Measurements from ENCODE around the gene IL20. TPM values are rescaled to one million over a fixed set of nuclear protein-coding genes. Genes with fewer than 3 reads are reported as not detected.
"Not testable (repeated sequence)": the region's sequence is repeated elsewhere in the genome, so short reads cannot be mapped to it uniquely, and the experiment has no call there.

Gene IL20
- total RNA-seq, 1 experiment from 2014 or later, result not detected

GRCh38 chr1:206851341-206852010 lies 13.9 kb upstream of the IL20 start:
- H3K27me3 ChIP-seq (ENCODE audit: control insufficient read depth, insufficient read depth, low read length), result peaks cover 14% of the 10 kb centered on the region; the same call in 1 of the 2 replicates
- no peaks in the 10 kb centered on the region for H3K36me3 ChIP-seq (ENCODE audit: control insufficient read depth, insufficient read depth, low read length)
- no peak overlapping the region for H3K4me3 ChIP-seq (ENCODE audit: low read depth in 2 of 2, low read length in 2 of 2)
- TF ChIP-seq CTCF (IDR thresholded peaks at IDR 0.05) (no peak), POLR2AphosphoS5 (IDR thresholded peaks at IDR 0.05; ENCODE audit: low read depth, low read length) (no peak), TCF7L2 (IDR thresholded peaks at IDR 0.05; ENCODE audit: low read depth, low read length) (no peak), REST (IDR thresholded peaks at IDR 0.05; ENCODE audit: insufficient read depth in 1 of 2, low read depth in 2 of 2, low read length in 1 of 2) (no peak)
- POLR2A ChIA-PET, result no interaction called here
- H3K9me3 ChIP-seq (ENCODE audit: control insufficient read depth, insufficient read depth, low read depth, low read length), result no peaks in the 10 kb centered on the region
- in situ Hi-C loops (cut with HindIII; ENCODE audit: low pct_unique_long_range_greater_than_20kb, low sequenced_read_pairs), result no loop called here
- no peak for ATAC-seq
- CTCF ChIA-PET, result no interaction called here
- H3K27ac ChIP-seq (ENCODE audit: low read length), result no peak overlapping the region
- no peak for DNase-seq (ENCODE audit: low read depth, low spot score)
- no peaks in the 10 kb centered on the region for H3K4me1 ChIP-seq (ENCODE audit: control insufficient read depth, insufficient read depth, low read length)
- intact Hi-C loops (cut with micrococcal nuclease; ENCODE audit: unreplicated experiment), result loop anchor here (10.0 kb wide), 1 partner anchor 1097 kb away; the partner anchor contains the start of gene NUCKS1
- BruUV-seq (replicated peaks), result no TSS peak

GRCh38 chr1:206852662-206853061 lies 12.8 kb upstream of the IL20 start:
- BruUV-seq (replicated peaks); CTCF ChIA-PET; POLR2A ChIA-PET: not testable (repeated sequence)

GRCh38 chr1:206853696-206854095 lies 11.7 kb upstream of the IL20 start:
- H3K4me3 ChIP-seq (ENCODE audit: low read depth in 2 of 2, low read length in 2 of 2); in situ Hi-C loops (cut with HindIII; ENCODE audit: low pct_unique_long_range_greater_than_20kb, low sequenced_read_pairs); H3K36me3 ChIP-seq (ENCODE audit: control insufficient read depth, insufficient read depth, low read length); H3K27ac ChIP-seq (ENCODE audit: low read length); DNase-seq (ENCODE audit: low read depth, low spot score); H3K9me3 ChIP-seq (ENCODE audit: control insufficient read depth, insufficient read depth, low read depth, low read length); ATAC-seq; CTCF ChIA-PET; POLR2A ChIA-PET; BruUV-seq (replicated peaks); H3K4me1 ChIP-seq (ENCODE audit: control insufficient read depth, insufficient read depth, low read length): not testable (repeated sequence)
- H3K27me3 ChIP-seq (ENCODE audit: control insufficient read depth, insufficient read depth, low read length), result peaks cover 14% of the 10 kb centered on the region; the same call in 1 of the 2 replicates
- intact Hi-C loops (cut with micrococcal nuclease; ENCODE audit: unreplicated experiment), result loop anchor here (10.0 kb wide), 1 partner anchor 1099 kb away; the partner anchor contains the start of gene NUCKS1

More at GRCh38 chr1:206852662-206853061, 12.8 kb upstream of the IL20 start:
- H3K4me3 ChIP-seq (ENCODE audit: low read depth in 2 of 2, low read length in 2 of 2); H3K36me3 ChIP-seq (ENCODE audit: control insufficient read depth, insufficient read depth, low read length); DNase-seq (ENCODE audit: low read depth, low spot score); H3K4me1 ChIP-seq (ENCODE audit: control insufficient read depth, insufficient read depth, low read length); in situ Hi-C loops (cut with HindIII; ENCODE audit: low pct_unique_long_range_greater_than_20kb, low sequenced_read_pairs); H3K27ac ChIP-seq (ENCODE audit: low read length); H3K9me3 ChIP-seq (ENCODE audit: control insufficient read depth, insufficient read depth, low read depth, low read length); ATAC-seq: not testable (repeated sequence)
- H3K27me3 ChIP-seq (ENCODE audit: control insufficient read depth, insufficient read depth, low read length), result peaks cover 14% of the 10 kb centered on the region; the same call in 1 of the 2 replicates
- intact Hi-C loops (cut with micrococcal nuclease; ENCODE audit: unreplicated experiment), result loop anchor here (10.0 kb wide), 1 partner anchor 1098 kb away; the partner anchor contains the start of gene NUCKS1
